Body of pancreas (tissue), 4 donors: Measurements from ENCODE around the gene INTS6L.
"Not testable (repeated sequence)": the region's sequence is repeated elsewhere in the genome, so short reads cannot be mapped to it uniquely, and the experiment has no call there.

Experiments used
- POLR2A ChIP-seq, 3 donors: fragments of 450-650 bp; IDR thresholded peaks; one replicate each; pipeline ENCODE4 v1.6.1; 2016; ENCODE audit warnings: antibody characterized with exemption in 3 of 3, mild to moderate bottlenecking in 2 of 3
- TF ChIP-seq, protein P1 (sequence below), 7 experiments: fragments of 450-650 bp in 4 of 7; fragments of 200-600 bp in 3 of 7; sonication (generic) in 3 of 7; IDR thresholded peaks; one replicate each; pipeline ENCODE4 v1.5.1; 2016 to 2019; ENCODE audit warnings: antibody characterized with exemption in 7 of 7

DNA sequence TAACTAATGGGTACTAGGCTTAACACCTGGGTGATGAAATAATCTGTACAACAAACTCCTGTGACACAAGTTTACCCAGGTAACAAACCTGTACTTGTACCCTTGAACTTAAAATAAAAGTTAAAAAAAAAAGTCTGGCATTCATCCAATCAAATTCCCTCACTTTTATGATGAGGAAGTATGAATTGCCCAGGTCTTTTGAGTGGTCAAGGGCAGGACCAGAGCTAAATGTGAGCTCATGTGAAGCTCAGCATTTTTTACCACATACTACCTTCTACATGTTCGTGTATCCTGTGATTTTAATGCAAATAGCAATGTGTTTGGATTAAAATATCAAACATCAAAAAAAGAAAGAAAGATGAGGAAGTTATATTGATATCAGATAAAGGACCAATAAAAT is 74.0 kb downstream of the INTS6L start:
- TF ChIP-seq, protein P1, sequence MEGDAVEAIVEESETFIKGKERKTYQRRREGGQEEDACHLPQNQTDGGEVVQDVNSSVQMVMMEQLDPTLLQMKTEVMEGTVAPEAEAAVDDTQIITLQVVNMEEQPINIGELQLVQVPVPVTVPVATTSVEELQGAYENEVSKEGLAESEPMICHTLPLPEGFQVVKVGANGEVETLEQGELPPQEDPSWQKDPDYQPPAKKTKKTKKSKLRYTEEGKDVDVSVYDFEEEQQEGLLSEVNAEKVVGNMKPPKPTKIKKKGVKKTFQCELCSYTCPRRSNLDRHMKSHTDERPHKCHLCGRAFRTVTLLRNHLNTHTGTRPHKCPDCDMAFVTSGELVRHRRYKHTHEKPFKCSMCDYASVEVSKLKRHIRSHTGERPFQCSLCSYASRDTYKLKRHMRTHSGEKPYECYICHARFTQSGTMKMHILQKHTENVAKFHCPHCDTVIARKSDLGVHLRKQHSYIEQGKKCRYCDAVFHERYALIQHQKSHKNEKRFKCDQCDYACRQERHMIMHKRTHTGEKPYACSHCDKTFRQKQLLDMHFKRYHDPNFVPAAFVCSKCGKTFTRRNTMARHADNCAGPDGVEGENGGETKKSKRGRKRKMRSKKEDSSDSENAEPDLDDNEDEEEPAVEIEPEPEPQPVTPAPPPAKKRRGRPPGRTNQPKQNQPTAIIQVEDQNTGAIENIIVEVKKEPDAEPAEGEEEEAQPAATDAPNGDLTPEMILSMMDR (IDR thresholded peaks at IDR 0.05): not testable (repeated sequence)
- TF ChIP-seq POLR2A (IDR thresholded peaks at IDR 0.05): not testable (repeated sequence)
